Right lobe of liver (tissue), 4 donors: ENCODE measurements around the gene MGME1.
A peak's percentile ranks its signal among the peaks of the same experiment; 100 is the strongest.

ENCODE experiments used
- CTCF ChIP-seq, 4 donors: fragments of 200-600 bp in 3 of 4; fragments of 450-650 bp in 1 of 4; IDR thresholded peaks; one replicate each; pipeline versions ENCODE4 v1.5.1 to v1.8.0; 2016 to 2022; ENCODE audit warnings: antibody characterized with exemption in 4 of 4, mild to moderate bottlenecking in 2 of 4
- POLR2A ChIP-seq: fragments of 450-650 bp; IDR thresholded peaks from one replicate; pipeline ENCODE4 v1.6.1; 2017; ENCODE audit warnings: antibody characterized with exemption, mild to moderate bottlenecking
- donor health status: DM: no; HTN: no; CAD: no.
- donor health status: DM: no; HTN: no; CAD: no.
- donor health status: DM: no; HTN: yes; CAD: no.

- TF ChIP-seq CTCF (IDR thresholded peaks at IDR 0.05) = peak in 1 of 4 donors; percentile 3
- TF ChIP-seq POLR2A = no peak
Observed at GRCh38 chr20:18001131-18001921, 32.5 kb downstream of the MGME1 start.
